Astrocyte of the spinal cord (primary cell): ENCODE measurements around the gene PCLAF.

Source experiments
- DNase-seq: peaks from one replicate; pipeline ENCODE4 v3.0.0; 2011; ENCODE audit warnings: low read depth, low spot score
- H3K4me3 ChIP-seq: 2 replicates; pipeline ENCODE4 v1.5.1; 2011; ENCODE audit warnings: low read depth, mild to moderate bottlenecking, low read length, moderate library complexity
- in situ Hi-C: cut with HindIII; loops from 2 replicates; pipeline ENCODE4 v1.10.0; 2017; ENCODE audit warnings: low sequenced_read_pairs
- TF ChIP-seq, protein P1 (sequence below): IDR thresholded peaks from 2 replicates; pipeline ENCODE4 v1.5.1; 2012; ENCODE audit warnings: low read depth, mild to moderate bottlenecking, low read length, inconsistent platforms

PCLAF gene

DNA sequence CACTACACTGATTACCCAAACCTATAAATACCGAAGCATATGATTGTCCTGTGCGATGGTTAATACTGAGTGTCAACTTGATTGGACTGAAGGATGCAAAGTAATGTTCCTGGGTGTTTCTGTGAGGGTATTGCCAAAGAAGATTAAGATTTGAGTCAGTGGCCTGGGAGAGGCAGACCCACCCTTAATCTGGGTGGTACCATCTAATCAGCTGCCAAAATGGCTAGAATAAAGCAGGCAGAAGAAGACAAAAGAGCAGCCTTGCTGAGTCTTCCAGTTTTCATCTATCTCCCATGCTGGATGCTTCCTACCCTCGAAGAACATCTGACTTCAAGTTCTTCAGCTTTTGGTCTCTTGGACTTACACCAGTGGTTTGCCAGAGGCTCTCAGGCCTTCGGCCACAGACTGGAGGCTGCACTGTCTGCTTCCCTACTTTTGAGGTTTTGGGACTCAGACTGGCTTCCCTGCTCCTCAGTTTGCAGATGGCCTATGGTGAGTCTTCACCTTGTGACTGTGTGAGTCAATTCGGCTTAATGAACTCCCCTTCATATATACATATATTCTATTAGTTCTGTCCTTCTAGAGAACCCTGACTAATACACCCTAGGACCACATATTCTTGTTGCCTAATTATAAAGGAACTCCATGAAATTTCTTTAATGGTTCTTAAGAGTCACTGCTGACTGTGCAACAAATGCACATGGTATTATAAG, 56.9 kb downstream of the PCLAF start:
- no peak for DNase-seq
- TF ChIP-seq, protein P1, sequence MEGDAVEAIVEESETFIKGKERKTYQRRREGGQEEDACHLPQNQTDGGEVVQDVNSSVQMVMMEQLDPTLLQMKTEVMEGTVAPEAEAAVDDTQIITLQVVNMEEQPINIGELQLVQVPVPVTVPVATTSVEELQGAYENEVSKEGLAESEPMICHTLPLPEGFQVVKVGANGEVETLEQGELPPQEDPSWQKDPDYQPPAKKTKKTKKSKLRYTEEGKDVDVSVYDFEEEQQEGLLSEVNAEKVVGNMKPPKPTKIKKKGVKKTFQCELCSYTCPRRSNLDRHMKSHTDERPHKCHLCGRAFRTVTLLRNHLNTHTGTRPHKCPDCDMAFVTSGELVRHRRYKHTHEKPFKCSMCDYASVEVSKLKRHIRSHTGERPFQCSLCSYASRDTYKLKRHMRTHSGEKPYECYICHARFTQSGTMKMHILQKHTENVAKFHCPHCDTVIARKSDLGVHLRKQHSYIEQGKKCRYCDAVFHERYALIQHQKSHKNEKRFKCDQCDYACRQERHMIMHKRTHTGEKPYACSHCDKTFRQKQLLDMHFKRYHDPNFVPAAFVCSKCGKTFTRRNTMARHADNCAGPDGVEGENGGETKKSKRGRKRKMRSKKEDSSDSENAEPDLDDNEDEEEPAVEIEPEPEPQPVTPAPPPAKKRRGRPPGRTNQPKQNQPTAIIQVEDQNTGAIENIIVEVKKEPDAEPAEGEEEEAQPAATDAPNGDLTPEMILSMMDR, result no peak
- no peak overlapping the region for H3K4me3 ChIP-seq
- in situ Hi-C loops, result no loop called here

DNA sequence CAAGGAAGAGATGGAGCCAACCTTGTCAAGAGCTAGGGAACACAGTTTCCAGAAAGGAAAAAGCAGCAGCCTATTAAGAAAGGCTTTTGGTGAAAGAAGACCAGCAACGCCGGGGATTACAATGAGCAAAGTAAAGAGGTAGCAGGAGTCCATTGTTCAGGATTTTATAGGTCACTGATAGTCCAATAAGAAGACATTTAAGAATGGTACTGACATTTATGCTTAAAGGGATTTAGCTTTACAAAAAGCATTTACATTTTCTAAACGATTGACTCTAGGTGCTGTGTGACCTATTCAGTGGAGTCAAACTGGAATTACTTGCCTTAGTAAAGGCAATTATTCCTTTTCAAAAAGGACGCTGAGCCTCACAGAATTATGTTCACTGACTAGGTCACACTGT, 66.0 kb downstream of the PCLAF start:
- in situ Hi-C loops, result no loop called here
- no peak overlapping the region for H3K4me3 ChIP-seq
- TF ChIP-seq, protein P1, result no peak
- no peak for DNase-seq

DNA sequence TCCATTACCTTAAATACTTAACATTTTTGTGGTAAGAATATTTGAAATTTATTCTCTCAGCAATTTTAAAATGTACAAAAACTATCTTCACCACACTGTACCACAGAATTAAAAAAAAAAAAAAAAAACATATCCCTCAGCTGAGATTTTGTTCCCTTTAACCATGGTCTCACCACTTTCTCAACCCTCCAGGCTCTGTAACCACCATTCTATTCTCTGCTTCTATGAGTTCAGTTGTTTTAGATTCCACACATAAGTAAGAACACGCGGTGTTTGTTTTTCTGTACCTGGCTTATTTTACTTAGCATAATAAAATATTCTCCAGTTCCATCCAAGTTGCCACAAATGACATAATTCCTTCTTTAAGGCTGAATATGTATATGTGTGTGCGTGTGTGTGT, 66.8 kb downstream of the PCLAF start:
- DNase-seq, result no peak
- TF ChIP-seq, protein P1, result no peak
- H3K4me3 ChIP-seq, result no peak overlapping the region
- in situ Hi-C loops, result no loop called here
